CD4-positive, alpha-beta T cell (primary cell): ENCODE results near the gene RRAGA. TPM values are rescaled to one million over a fixed set of nuclear protein-coding genes. Genes with fewer than 3 reads are reported as not detected.

Experiments used
- ATAC-seq: fragments of 200-7000 bp; cut with Tn5 transposase; one replicate; pipeline ENCODE4 v1.10.0; 2022; ENCODE audit warnings: mild to moderate bottlenecking; ENCODE audit not compliant: poor library complexity
- CTCF ChIA-PET: fragments of 350-600 bp; sonication (Branson Sonifier 250); formaldehyde crosslinking; loops from one replicate; lab custom pipeline; 2021; ENCODE audit warnings: antibody characterized with exemption, inconsistent platforms; lab: Charles Lee
- POLR2A ChIA-PET: fragments of 350-600 bp; sonication (Branson Sonifier 250); formaldehyde crosslinking; loops from one replicate; lab custom pipeline; 2021; ENCODE audit warnings: antibody characterized with exemption, inconsistent platforms; lab: Charles Lee
- DNase-seq, 14 experiments: peaks; one replicate each; pipeline ENCODE4 v3.0.0-alpha.2; 2013 to 2020; ENCODE audit warnings: mixed read lengths in 2 of 14
- H3K27ac ChIP-seq, 2 donors: one replicate each; pipeline versions ENCODE4 v1.5.1 to v1.7.0; 2013; ENCODE audit warnings: low read length in 2 of 2, low read depth in 1 of 2, mild to moderate bottlenecking in 1 of 2
- H3K27me3 ChIP-seq, 2 experiments: 1 replicate in 1 of 2; 2 replicates in 1 of 2; pipeline versions ENCODE4 v1.6.1 to v1.7.0; 2013; ENCODE audit warnings: low read length in 2 of 2, control low read depth in 1 of 2, mild to moderate bottlenecking in 1 of 2, moderate library complexity in 1 of 2; ENCODE audit not compliant: insufficient read depth in 2 of 2, control insufficient read depth in 1 of 2
- H3K36me3 ChIP-seq: one replicate; pipeline ENCODE4 v1.6.1; 2013; ENCODE audit warnings: low read length, control low read depth; ENCODE audit not compliant: insufficient read depth
- H3K4me1 ChIP-seq: one replicate; pipeline ENCODE4 v1.6.1; 2013; ENCODE audit warnings: low read length, control low read depth; ENCODE audit not compliant: insufficient read depth
- H3K4me3 ChIP-seq: one replicate; pipeline ENCODE4 v1.5.1; 2013; ENCODE audit warnings: mild to moderate bottlenecking, low read length, moderate library complexity
- H3K9me3 ChIP-seq, 2 experiments: 1 replicate in 1 of 2; 2 replicates in 1 of 2; pipeline versions ENCODE4 v1.6.1 to v1.7.0; 2013; ENCODE audit warnings: low read length in 2 of 2, mild to moderate bottlenecking in 2 of 2, control low read depth in 1 of 2, moderate library complexity in 1 of 2; ENCODE audit not compliant: control insufficient read depth in 1 of 2, insufficient read depth in 1 of 2
- H3K27ac Mint-ChIP-seq: one replicate; pipeline ENCODE4 v1.8.0; 2020; ENCODE audit warnings: mixed read lengths
- H3K27me3 Mint-ChIP-seq: one replicate; pipeline ENCODE4 v1.8.0; 2021; ENCODE audit warnings: mixed read lengths
- H3K36me3 Mint-ChIP-seq: one replicate; pipeline ENCODE4 v1.8.0; 2021; ENCODE audit warnings: low read depth, mixed read lengths
- H3K4me1 Mint-ChIP-seq: one replicate; pipeline ENCODE4 v1.8.0; 2021; ENCODE audit warnings: low read depth, mixed read lengths
- H3K4me3 Mint-ChIP-seq: one replicate; pipeline ENCODE4 v1.8.0; 2020; ENCODE audit warnings: mild to moderate bottlenecking, mixed read lengths
- H3K9me3 Mint-ChIP-seq: one replicate; pipeline ENCODE4 v1.8.0; 2020; ENCODE audit warnings: mixed read lengths
- intact Hi-C, 2 experiments: fragments of 100-400 bp; cut with DNase I in 1 of 2; cut with micrococcal nuclease in 1 of 2; formaldehyde crosslinking; loops; one replicate each; pipeline versions ENCODE4 v1.15.1 to v1.9.0; 2023 to 2025; cut with DNase I, micrococcal nuclease
- total RNA-seq, 174 experiments: library from RNA in 2 of 174; stranded (reverse) in 2 of 174; gene quantifications; one replicate each; pipeline ENCODE4 v1.2.3 and lab custom pipeline; 2021 to 2026
- TF ChIP-seq, protein P1 (sequence below): fragments of 200-600 bp; IDR thresholded peaks from one replicate; pipeline ENCODE4 v1.8.0; 2022; ENCODE audit warnings: antibody characterized with exemption, mild to moderate bottlenecking

RRAGA gene
- total RNA-seq, 2 experiments from 2014 or later: 34.4 to 34.7 TPM

DNA sequence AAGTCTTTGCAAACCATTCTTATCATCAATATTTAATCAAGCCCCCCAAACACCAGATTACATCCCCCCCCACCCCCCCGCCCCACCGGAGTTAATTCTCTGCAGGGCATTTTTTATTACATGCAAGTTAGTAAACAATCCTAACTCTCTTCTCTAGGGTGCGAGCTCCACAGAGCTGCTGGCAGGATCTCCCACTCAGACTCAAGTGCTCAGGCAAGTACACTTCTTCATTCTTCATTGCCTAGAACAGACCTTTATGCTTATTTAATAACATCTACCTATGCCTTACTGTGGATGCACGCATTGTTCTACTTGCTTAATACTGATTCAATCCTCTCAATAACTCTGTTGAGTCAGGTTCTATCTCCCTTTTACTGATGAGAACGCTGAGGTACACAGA, 26.1 kb upstream of the RRAGA start:
- no peak overlapping the region for H3K27ac ChIP-seq
- H3K4me1 Mint-ChIP-seq: no peaks in the 10 kb centered on the region
- intact Hi-C loops: loop anchor here in 1 of 2 experiments (10.0 kb wide), 1 partner anchor 1488 kb away; no protein-coding TSS in a partner anchor
- no peaks in the 10 kb centered on the region for H3K27me3 ChIP-seq
- no peaks in the 10 kb centered on the region for H3K36me3 ChIP-seq
- ChIA-PET POLR2A (no interaction called here), CTCF (no interaction called here)
- H3K9me3 ChIP-seq: no peaks in the 10 kb centered on the region
- H3K27me3 Mint-ChIP-seq: peaks cover 18% of the 10 kb centered on the region
- no peaks in the 10 kb centered on the region for H3K9me3 Mint-ChIP-seq
- H3K36me3 Mint-ChIP-seq: no peaks in the 10 kb centered on the region
- H3K4me3 Mint-ChIP-seq: no peak overlapping the region
- H3K4me1 ChIP-seq: no peaks in the 10 kb centered on the region
- TF ChIP-seq, protein P1, sequence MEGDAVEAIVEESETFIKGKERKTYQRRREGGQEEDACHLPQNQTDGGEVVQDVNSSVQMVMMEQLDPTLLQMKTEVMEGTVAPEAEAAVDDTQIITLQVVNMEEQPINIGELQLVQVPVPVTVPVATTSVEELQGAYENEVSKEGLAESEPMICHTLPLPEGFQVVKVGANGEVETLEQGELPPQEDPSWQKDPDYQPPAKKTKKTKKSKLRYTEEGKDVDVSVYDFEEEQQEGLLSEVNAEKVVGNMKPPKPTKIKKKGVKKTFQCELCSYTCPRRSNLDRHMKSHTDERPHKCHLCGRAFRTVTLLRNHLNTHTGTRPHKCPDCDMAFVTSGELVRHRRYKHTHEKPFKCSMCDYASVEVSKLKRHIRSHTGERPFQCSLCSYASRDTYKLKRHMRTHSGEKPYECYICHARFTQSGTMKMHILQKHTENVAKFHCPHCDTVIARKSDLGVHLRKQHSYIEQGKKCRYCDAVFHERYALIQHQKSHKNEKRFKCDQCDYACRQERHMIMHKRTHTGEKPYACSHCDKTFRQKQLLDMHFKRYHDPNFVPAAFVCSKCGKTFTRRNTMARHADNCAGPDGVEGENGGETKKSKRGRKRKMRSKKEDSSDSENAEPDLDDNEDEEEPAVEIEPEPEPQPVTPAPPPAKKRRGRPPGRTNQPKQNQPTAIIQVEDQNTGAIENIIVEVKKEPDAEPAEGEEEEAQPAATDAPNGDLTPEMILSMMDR: no peak
- DNase-seq (no peak), ATAC-seq (no peak)
- no peak overlapping the region for H3K4me3 ChIP-seq
- H3K27ac Mint-ChIP-seq: no peak overlapping the region

DNA sequence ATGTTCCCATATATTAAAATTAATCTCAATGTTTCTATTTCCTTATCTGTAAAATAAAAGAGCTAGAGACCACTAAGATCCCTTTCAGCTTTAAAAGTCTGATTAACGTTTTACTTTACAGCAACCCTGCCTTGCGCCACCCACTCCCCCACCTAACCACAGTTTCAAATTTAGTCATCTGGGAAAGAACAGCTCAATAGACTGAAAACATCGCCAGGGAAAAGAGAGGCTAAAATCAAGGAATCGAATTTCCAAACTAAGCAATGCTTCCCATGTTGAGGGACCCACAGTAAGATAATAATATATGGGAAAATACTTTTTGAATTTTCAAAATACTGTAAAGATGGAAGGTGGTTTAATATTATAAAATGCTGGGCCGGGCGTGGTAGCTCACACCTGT, 22.9 kb upstream of the RRAGA start:
- H3K4me3 Mint-ChIP-seq: no peak overlapping the region
- Histone ChIP-seq H3K27me3 (peaks cover 0 to 6% of the 10 kb centered on the region in 2 experiments), H3K36me3 (no peaks in the 10 kb centered on the region), H3K4me3 (no peak overlapping the region), H3K9me3 (no peaks in the 10 kb centered on the region), H3K27ac (no peak overlapping the region), H3K4me1 (no peaks in the 10 kb centered on the region)
- intact Hi-C loops: loop anchor here (5.0 to 10.0 kb wide), 2 partner anchors 431 to 1492 kb away; no protein-coding TSS in a partner anchor
- TF ChIP-seq, protein P1: no peak
- H3K4me1 Mint-ChIP-seq: no peaks in the 10 kb centered on the region
- DNase-seq (no peak), ATAC-seq (no peak)
- ChIA-PET CTCF (no interaction called here), POLR2A (no interaction called here)
- peaks cover 16% of the 10 kb centered on the region for H3K27me3 Mint-ChIP-seq
- H3K27ac Mint-ChIP-seq: no peak overlapping the region
- no peaks in the 10 kb centered on the region for H3K9me3 Mint-ChIP-seq
- no peaks in the 10 kb centered on the region for H3K36me3 Mint-ChIP-seq

DNA sequence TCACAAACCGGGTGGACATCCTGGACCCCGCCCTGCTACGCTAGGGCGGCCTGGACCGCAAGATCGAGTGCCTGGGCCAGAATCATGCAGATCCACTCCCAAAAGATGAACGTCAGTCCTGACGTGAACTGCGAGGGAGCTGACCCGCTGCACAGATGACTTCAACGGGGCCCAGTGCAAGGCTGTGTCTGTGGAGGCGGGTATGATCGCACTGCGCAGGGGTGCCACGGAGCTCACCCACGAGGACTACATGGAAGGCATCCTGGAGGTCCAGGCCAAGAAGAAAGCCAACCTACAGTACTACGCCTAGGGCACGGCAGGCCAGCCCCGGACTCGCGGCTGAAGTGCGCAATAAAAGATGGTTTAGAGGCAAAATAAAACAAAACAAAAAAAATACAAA, 21.4 kb upstream of the RRAGA start:
- no peaks in the 10 kb centered on the region for H3K36me3 Mint-ChIP-seq
- H3K36me3 ChIP-seq: no peaks in the 10 kb centered on the region
- H3K4me3 Mint-ChIP-seq: no peak overlapping the region
- CTCF ChIA-PET: interaction anchor here (0.6 to 1.4 kb wide), 3 partner anchors 21 to 213 kb away, joined by 3 to 4 read pairs (median 3); partner anchors contain the start of gene RRAGA
- POLR2A ChIA-PET: interaction anchor here (0.5 kb wide), 1 partner anchor 143 kb away, joined by 3 read pairs; no protein-coding TSS in a partner anchor
- peaks cover 0 to 6% of the 10 kb centered on the region in 2 experiments for H3K27me3 ChIP-seq
- H3K27me3 Mint-ChIP-seq: peaks cover 16% of the 10 kb centered on the region
- TF ChIP-seq, protein P1: no peak
- ATAC-seq: no peak
- no peak for DNase-seq
- H3K4me1 Mint-ChIP-seq: no peaks in the 10 kb centered on the region
- H3K9me3 ChIP-seq: no peaks in the 10 kb centered on the region
- no peaks in the 10 kb centered on the region for H3K9me3 Mint-ChIP-seq
- H3K4me3 ChIP-seq: no peak overlapping the region
- H3K27ac ChIP-seq: no peak overlapping the region
- no peak overlapping the region for H3K27ac Mint-ChIP-seq
- H3K4me1 ChIP-seq: no peaks in the 10 kb centered on the region
- intact Hi-C loops: loop anchor here (2.0 to 10.0 kb wide), 4 partner anchors 429 to 1493 kb away; no protein-coding TSS in a partner anchor
